ENCODE measurements around the gene MOGAT3.
"Not testable (repeated sequence)": the region's sequence is repeated elsewhere in the genome, so short reads cannot be mapped to it uniquely, and the experiment has no call there.

MOGAT3 gene

DNA sequence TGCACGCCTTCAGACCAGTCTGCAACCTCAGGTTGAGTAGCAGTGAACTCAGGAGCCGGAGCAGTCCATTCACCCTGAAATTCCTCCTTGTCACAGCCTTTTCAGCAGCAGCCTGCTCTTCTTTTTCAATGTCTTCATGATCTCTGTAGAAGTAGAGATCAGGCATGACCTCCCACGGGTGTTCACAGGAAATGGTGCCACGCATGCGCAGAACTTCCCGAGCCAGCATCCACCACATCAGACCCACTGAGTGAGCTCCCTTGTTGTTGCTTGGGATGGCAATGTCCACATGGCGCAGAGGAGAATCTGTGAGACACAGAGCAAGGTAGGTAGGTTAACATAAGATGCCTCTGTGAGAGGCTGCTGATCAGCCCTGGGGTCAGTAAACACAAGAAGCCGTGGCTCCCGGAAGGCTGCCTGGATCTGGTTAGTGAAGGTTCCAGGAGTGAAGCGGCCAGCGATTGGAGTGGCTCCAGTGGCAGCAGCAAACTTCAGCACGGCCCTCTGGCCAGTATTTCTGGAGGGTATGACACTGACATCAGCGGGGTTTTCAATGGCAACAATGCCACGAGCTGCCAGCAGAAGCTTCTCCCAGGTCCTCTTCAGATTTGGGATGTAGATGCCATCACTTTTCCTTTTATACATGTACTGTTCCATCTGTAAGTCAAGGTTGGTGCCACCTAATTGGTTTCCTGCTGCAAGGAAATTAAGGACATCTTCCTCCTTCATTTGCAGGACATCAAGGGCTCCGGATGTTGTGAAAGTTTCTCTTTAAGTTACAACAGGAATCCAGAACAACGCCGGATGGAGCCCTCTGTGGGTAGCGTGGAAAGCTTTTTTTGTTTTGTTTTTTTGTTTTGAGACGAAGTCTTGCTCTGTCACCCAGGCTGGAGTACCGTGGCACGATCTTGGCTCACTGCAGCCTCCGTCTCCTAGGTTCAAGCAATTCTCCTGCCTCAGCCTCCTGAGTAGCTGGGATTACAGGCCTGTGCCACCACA, 3.2 kb upstream of the MOGAT3 start:
- not testable (repeated sequence) for DNase-seq

DNA sequence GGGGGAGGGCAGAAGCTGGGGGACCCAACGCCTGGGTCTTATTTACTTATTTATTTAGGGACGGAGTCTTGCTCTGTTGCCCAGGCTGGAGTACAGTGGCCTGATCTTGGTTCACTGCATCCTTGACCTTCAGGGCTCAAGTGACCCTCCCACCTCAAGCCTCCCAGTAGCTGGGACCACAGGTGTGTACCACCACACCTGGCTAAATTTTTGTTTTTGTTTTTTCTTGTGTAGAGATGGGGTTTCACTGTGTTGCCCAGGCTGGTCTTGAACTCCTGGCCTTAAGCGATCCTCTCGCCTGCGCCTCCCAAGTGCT, 1.7 kb upstream of the MOGAT3 start:
- no peak for DNase-seq

DNA sequence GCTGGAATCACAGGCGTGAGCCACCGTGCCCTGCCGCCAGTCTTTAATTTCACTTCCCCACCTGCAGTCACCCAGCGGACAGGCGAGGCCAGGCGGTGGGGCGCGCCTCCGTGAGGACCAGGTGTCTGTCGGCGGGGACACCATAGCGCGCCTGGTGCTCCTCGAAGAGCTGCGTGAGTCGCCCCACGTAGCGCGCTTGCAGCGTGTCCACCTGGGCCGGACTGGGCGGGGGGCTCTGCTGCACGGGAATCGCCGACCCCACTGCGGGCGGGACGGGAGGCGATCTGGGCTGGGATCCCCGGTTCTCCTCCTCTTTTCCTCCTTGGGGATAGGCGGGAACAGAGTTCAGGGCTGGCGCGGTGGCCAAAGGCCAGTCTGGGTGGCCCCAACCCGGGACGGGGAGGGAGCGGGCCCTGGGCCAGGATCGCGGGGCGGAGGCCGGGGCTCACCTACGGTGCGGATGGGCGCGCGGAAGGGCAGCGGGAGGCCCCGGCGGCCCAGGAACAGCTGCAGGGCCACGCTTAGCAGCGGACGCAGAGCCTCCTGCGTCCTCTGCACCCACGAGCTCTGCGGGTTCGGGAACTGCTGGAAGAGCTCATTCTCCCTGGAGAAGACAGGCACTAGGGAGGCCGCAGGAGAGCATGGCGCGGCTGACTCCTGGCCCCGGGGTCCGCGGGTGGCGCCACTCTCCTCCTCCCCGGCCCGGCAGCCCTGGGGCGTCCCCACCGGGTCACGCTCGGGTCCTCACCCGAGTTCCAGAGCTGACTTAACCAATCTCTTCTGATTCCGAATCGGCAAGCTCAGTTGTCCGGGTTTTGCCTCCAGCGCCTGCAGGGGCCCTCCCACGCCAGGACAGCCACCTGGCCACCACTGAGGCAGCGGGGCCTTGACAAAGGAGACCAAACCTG, 1.1 kb upstream of the MOGAT3 start:
- no peak for DNase-seq

DNA sequence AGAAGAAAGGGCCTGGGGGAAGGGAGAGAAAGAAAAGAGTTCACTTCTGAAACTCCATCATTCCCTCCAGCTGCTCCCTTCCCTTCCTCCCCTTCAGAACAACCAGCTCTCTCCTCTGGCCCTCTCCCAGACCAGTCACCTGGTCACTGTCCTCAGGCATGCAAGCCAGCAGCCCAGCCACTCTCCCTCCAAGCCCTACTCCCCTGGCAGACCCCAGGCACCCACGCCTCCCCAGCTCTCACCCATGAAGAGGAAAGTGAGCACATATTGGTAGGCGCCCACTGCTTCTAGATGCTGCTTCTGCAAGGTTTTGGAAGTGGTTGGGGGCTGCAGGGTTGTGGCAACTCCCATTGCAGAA, 353 bp downstream of the MOGAT3 start:
- DNase-seq, result no peak

DNA sequence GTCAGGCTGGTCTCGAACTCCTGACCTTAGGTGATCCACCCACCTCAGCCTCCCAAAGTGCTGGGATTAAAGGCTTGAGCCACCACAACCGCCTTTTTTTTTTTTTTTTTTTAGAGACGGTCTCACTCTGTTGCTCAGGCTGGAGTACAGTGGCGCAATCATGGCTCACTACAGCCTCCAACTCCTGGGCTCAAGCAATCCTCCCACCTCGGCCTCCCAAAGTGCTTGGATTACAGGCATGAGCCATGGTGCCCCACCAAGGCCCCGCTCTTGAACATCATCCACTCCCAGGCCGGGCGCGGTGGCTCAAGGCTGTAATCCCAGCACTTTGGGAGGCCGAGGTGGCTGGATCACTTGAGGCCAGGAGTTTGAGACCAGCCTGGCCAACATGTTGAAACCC, 1.3 kb downstream of the MOGAT3 start:
- DNase-seq, result not testable (repeated sequence)

DNA sequence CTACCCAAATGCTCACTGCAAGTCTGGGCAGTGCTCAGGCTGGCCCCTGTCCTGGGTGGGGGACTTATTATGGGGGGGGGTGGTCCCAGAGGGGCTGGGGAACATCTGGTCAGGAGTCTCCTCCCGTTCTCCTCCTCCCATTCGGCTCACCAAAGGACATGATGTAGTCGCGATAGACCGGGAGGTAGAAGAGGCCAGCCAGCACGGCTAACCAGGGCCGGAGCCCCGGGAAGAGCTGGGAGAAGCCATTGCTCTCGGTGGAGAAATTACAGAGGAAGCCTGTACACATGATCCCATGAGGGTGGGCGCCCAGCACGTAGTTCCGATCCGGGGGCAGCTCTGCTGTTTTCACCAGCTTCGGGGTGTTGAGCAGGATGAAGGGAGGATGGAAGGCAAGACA, 2.4 kb downstream of the MOGAT3 start:
- no peak for DNase-seq

DNA sequence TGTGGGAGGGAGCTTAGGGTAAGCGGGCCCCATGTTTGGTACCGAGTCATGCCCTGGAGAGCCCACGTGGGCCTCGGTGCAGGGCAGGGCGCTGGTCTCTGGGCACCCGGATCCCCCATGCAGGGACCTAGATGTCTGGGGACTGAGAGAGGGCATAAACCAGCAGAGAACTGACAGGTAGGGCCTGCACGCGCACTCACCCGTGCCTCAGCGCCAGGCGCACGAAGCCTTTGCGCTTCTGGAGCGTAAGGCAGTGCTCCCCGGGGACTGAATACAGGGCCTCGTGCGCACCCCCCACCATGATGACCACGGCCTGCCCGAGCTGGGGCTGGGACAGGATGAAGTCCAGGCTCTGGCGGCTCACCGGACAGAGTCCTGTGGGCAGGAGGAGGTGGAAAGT, 2.8 kb downstream of the MOGAT3 start:
- no peak for DNase-seq

DNA sequence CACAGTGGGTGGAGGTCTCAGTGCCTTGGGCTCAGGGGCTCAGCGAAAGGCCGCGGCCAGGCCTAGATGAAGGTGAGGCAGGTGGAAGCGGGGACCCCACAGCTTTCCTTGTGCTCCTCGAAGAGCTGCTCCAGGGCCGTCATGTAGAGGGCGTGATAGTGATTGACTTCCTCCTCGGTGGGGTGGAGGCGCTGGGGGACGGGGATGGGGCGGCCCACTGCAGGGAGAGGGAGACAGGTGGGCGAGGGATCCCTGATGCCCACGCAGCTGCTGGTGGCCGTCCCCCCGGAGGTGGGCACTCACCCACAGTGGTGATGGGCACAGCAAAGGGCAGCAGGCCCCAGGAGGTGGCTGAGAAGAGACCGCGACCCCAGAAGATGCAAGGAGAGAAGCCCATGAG, 5.0 kb downstream of the MOGAT3 start:
- no peak for DNase-seq

DNA sequence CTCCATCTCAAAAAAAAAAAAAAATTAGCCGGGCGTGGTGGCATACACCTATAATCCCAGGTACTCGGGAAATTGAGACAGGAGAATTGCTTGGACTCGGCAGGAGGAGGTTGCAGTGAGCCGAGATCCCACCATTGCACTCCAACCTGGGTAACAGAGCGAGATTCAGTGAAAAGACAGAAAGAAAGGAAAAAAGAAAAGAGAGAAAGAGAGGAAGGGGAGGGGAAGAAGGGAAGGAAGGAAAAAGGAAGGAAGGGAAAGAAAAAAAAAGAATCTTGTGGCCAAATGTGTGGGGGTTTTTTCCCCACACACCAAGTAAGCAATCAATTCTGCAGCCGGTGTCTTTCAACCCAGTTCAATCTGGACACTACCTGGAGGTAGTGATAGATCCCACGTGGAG, 11.7 kb downstream of the MOGAT3 start:
- no peak for DNase-seq

DNA sequence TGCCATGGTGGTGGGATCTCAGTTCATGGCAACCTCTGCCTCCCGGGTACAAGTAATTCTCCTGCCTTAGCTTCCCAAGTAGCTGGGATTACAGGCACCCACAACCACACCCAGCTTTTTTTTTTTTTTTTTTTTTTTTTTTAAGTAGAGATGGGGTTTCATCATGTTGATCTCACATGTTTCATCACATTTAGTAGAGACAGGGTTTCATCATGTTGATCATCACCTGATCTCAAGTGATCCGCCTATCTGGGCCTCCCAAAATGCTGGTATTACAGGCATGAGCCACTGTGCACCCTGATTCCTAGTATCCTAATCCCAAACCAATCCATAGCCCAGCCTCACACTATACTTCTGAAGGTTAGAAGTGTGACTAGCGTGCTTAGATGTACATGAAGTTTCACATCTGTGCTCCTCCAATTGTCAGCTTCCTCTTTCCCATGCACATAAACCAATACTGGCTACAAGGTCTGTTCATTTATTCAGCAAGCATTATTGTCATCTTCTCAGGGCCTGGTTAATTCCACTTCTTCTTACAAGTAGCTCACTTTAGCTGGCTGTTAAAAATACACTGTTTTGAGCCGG, 13.9 kb downstream of the MOGAT3 start:
- no peak for DNase-seq

DNA sequence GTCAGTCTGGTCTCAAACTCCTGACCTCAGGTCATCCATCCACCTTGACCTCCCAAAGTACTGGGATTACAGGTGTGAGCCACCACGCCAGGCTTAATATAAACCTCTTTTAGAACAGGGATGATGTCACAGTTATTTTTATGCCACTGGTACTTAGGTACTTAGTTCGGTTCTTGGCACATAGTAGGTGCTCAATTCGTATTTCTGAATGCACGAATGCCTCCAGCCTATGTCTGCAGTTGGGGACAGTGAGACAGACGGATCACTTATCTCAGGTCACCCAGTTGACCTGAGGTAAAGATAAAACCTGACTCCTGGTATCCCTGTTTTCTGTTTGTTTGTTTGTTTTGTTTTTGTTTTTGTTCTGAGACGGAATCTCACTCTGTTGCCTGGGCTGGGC, 14.6 kb downstream of the MOGAT3 start:
- DNase-seq, result no peak

DNA sequence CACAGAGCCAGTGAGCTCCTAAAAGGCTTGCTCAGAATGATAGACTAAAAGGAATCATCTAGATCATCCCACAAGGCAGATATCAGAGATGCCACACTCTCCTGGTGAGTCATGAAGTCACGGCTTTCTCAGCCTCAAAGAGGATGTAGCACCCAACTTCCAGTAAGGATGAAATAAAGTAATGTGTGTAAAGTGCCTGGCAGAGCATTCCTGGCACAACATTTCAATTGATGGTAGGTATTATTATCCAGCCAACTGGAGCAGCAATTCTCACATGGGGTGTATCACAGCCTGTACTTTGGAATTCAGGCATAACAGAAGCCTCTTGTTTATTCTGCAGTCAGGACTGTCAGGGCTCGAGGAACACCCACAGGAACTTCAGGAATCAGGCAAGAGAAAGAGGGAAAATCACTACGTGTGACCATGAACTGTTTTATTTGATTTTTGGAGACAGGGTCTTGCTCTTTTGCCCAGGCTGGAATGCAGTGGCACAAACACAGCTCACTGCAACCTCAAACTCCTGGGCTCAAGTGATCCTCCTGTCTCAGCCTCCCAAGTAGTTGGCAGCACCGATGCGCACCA, 15.5 kb downstream of the MOGAT3 start:
- DNase-seq, result no peak

DNA sequence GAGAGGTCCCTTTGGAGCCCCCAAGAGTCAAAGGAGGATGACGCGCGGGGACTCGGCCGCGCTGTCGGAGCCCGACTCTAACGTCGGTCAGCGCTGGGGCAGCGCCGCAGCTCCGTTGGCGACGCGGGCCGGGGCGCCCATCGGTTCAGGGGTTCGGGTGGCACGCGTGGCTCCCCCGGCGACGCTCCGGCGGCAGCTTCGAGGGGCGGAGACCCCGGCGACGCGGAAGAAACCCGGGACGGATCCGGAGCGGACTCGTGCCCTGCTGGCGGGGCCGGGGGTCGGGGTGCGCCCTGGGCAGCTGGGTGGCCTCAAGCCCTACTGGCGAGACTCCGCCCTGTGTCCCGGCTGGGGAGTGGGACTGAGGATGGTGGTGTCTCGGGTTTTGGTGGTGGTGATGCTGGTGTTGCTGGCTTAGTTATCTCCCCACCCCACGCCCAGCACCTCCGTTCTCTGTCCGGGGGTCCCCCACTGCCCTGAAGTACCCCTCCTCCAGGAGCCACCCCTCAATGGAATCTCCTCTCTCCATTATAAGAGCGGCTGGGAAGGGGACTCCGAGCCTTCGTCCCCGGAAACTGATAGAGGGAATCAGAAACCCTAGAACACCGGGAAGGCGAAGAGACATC, 20.6 kb downstream of the MOGAT3 start, which contains the start of gene NAT16:
TSS of gene NAT16 (minus strand) at position 164 of the 626 bp plus-strand sequence. CDS start 5,486 bp downstream, outside the sequence.
- no peak for DNase-seq

DNA sequence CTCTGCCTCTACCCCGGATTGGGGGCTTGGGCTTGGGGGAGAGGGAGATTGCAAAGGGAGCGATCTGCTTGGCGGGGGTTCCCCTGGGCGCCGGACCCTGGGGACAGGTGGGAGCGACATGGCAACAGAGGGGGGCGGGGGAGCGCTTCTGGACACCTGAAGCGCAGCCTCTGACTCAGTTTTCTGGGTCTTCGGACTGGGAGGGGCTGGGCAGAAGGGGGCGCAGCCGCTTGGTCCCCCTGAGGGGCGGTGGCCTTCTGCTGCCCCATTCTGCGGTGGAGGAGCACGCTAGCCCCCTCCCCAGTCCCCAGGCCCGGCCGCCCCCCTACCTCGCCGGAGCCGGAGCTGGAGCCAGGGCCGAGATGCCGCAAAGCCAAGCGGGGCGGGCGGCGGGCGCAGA, 21.1 kb downstream of the MOGAT3 start:
- no peak for DNase-seq

DNA sequence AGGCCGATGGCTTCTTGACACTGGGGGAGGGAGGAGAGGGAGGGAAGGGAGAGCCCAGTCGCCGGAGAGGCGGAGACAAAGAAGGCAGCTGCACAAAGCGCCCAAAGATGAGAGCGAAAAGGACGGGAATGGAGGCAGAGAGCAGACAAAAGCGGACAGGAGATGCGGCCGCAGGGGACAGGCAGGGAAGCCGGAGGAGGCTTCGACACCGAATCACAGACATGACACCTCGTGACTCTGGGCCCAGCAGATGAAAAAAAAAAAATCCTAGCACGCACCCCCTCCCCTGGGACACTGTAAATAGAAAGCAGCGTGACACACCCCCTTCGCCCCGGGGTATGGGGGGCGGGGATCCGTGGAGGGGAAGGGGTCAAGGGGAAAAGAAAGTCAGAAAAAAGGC, 21.7 kb downstream of the MOGAT3 start:
- no peak for DNase-seq

DNA sequence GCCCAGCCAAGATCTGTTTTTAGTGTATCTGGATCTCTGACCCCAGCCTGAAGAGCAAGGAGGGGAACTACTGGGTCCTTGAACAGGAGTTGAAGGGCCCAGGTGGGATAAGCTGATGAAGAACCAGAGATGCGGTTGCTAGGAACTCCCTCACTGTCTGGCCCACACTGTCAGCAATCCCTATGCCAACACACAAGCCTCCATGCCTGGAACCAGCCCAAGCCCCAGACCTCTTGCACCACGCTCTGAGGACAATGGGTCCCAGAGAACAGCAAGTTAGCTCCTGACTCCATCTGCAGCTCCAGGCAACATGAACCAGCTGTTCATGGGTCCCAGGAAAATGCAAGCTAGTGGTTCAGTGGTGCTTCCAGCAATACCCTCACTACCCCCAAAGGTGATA, 23.2 kb downstream of the MOGAT3 start:
- DNase-seq, result no peak

DNA sequence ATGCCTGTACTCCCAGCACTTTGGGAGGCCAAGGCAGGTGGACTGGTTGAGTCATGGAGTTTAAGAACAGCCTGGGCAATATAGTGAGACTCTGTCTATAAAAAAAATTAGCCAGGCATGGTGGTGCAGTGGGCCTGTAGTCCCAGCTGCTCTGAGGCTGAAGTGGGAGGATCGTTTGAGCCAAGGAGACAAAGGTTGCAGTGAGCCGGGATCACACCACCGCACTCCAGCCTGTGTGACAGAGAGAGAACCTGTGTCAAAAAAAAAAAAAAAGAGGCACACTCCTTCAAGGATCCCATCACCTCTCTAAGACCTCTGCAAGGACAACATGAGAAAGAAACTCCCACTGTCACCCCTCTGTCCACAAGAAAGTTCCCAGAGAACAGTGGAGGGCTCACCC, 25.2 kb downstream of the MOGAT3 start:
- no peak for DNase-seq

DNA sequence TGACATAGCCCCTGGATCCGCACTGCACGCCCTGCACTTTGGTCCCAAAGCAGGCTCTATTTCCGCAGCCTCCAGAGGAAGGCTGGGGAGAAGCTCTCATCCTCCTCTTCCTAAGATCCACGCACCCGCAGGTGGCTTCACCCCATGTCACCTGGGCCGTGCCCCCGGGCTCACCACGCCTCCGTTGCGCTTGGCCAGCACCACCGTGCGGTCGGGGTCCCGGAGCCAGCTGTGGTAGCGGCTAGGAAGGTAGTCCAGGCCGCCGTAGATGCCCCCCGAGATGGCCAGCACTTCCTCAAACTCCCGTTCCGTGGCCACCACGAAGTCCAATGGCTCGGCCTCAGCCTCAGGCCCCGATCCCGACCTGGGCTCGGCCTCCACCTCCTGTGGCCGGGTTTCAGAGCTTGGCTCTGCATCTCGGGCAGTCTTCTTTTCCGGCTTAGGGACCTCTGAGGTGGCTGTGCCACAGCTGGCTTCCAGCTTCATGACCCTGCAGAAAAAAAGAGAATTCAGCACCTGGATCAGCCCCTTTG, 26.4 kb downstream of the MOGAT3 start:
- DNase-seq, result no peak

DNA sequence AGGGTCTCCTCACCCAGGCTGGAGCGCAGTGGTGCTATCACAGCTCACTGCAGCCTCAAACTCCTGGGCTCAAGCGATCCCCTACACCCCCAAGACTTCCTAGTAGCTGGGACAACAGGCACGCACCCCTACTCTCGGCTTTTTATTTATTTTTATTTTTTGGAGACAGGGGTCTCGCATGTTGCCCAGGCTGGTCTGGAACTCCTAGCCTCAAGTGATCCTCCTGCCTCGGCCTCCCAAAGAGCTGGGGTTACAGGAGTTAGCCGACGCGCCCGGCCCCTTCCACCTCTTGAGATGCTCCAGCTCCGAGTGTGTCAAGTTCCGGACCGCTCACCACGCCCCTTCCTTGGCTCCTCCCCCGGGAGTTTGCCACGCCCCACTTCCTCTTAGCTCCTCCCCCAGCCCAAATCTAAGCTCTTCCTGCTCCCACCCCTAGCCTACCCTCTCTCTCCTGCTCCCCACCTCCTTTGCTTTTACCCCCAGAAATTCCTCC, 27.0 kb downstream of the MOGAT3 start:
- DNase-seq, result no peak

DNA sequence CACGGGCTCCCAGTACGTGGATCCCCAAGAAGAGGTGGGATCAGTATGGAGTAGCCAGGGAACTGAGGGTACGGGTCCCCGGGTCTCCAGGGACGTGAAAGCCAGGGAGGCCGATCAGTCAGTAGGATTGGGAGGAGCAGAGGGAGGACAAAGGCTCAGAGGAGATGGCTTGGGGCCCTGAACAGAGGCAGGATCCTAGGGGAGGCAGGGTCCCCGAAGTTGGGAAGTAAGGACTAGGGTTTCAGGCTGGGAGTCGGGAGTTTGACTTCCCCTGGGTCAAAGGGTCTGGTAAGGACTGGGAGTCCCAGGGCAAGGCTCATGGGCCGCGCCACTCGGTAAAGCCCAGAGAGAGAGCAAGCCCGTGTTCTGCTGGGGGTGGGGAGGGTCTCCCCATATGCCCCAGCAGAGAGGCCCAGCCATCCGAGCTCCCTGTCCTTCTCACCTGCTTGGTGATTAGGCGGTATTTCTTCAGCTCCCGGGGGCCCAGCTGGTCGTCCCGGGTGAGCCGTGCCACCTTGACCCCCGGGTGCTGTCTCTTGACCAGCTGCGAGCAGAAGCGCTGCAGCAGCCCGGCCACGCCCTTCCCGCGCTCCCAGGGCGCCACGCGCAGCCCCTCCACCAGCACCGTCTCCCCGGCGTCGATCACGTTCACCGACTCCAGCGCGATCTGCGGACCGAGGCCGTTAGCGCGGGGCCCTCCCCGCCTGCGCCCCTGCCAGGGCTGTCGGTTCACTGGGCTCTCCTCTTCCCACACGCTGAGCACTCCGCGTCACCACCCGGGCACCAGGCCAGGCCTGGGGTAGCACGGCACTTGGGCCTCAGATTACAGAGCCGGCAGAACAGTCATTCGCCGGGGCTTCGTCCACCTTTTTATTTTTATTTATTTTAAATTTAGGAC, 27.7 kb downstream of the MOGAT3 start:
- DNase-seq, result no peak

Data from NCI-H526 treated with DMSO at 0.1 percent for 48 hours (cell line).